GM19239 (cell line): ENCODE measurements around the gene SURF2.
"Not testable (repeated sequence)": the region's sequence is repeated elsewhere in the genome, so short reads cannot be mapped to it uniquely, and the experiment has no call there.

Source experiments
- DNase-seq: peaks from one replicate; pipeline ENCODE4 v3.0.0; 2011; ENCODE audit warnings: low spot score; ENCODE audit not compliant: insufficient read length
- FAIRE-seq: peaks from 2 replicates; lab custom pipeline; 2011; peaks lifted over from hg19 to GRCh38; lab: Jason Lieb, UNC

SURF2 gene

GRCh38 chr9:133391449-133391848, 35.1 kb downstream of the SURF2 start:
- not testable (repeated sequence) for DNase-seq, FAIRE-seq

- not testable (repeated sequence) for DNase-seq
Measured at GRCh38 chr9:133392308-133392707, 36.0 kb downstream of the SURF2 start.

GRCh38 chr9:133393399-133393798, 37.0 kb downstream of the SURF2 start:
- FAIRE-seq, result no peak
- no peak for DNase-seq

More at GRCh38 chr9:133392308-133392707, 36.0 kb downstream of the SURF2 start:
- not testable (repeated sequence) for FAIRE-seq

- no peak for FAIRE-seq
- no peak for DNase-seq
Measured at GRCh38 chr9:133394687-133395271, 38.4 kb downstream of the SURF2 start.

GRCh38 chr9:133396952-133397351, 40.6 kb downstream of the SURF2 start:
- FAIRE-seq (no peak), DNase-seq (no peak)

- no peak for DNase-seq
- no peak for FAIRE-seq
Measured at GRCh38 chr9:133397370-133397769, 41.0 kb downstream of the SURF2 start.

GRCh38 chr9:133397895-133398294, 41.5 kb downstream of the SURF2 start:
- DNase-seq (no peak), FAIRE-seq (no peak)

GRCh38 chr9:133400292-133400691, 43.9 kb downstream of the SURF2 start:
- FAIRE-seq (no peak), DNase-seq (no peak)

- DNase-seq (no peak), FAIRE-seq (no peak)
Measured at GRCh38 chr9:133401588-133401987, 45.2 kb downstream of the SURF2 start.

GRCh38 chr9:133402689-133403088, 46.3 kb downstream of the SURF2 start:
- no peak for FAIRE-seq

GRCh38 chr9:133403766-133404453, 47.6 kb downstream of the SURF2 start:
- no peak for FAIRE-seq
- no peak for DNase-seq

More at GRCh38 chr9:133402689-133403088, 46.3 kb downstream of the SURF2 start:
- no peak for DNase-seq

- FAIRE-seq (no peak), DNase-seq (no peak)
Measured at GRCh38 chr9:133404454-133405002, 48.2 kb downstream of the SURF2 start.

- FAIRE-seq (no peak), DNase-seq (no peak)
Measured at GRCh38 chr9:133405508-133406438, 49.4 kb downstream of the SURF2 start.

- peak; percentile 85 for DNase-seq
Measured at GRCh38 chr9:133406480-133407307, 50.3 kb downstream of the SURF2 start.

GRCh38 chr9:133408042-133408441, 51.7 kb downstream of the SURF2 start:
- DNase-seq, result no peak

More at GRCh38 chr9:133406480-133407307, 50.3 kb downstream of the SURF2 start:
- FAIRE-seq, result peak; percentile 80

More at GRCh38 chr9:133408042-133408441, 51.7 kb downstream of the SURF2 start:
- no peak for FAIRE-seq
